ENCODE data around the gene TRAPPC2.

- TF ChIP-seq CTCF (IDR thresholded peaks at IDR 0.05; ENCODE audit: low read length) (peak; percentile 35; the same call in 1 of the 2 replicates), EZH2 (IDR thresholded peaks at IDR 0.05; ENCODE audit: borderline replicate concordance, low read length) (no peak)
Observed at GRCh38 chrX:13750204-13750603, 15.8 kb upstream of the TRAPPC2 start.
